ENCODE data around the gene CLMP. TPM values are rescaled to one million over a fixed set of nuclear protein-coding genes. Genes with fewer than 3 reads are reported as not detected.

Gene CLMP
- total RNA-seq, 1 donor from 2014 or later: 2.3 TPM

DNA sequence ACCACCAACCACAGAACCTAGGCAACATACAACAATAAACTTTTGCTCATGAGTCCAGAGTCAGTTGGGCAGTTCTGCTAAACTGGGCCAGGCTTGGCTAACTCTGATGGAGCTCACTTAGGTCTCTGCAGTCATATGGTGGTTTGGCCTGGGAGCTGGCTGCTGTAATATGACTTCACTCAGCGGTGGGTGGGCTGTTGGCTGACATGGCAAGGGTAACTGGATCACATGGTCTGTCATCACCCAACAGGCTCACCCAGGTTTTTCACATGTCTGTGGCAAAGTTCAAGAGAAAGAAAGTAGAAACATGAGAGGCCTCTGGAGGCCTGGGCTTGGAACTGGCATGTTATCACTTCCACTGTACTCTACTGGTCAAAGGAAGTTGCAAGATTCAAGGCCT lies 43.2 kb upstream of the CLMP start:
- H3K27ac Mint-ChIP-seq: no peak overlapping the region
- no peak for DNase-seq (ENCODE audit: low spot score, unreplicated experiment)
- peaks cover 2% of the 10 kb centered on the region for H3K27me3 Mint-ChIP-seq
- H3K4me3 Mint-ChIP-seq (ENCODE audit: low read depth): no peak overlapping the region
- TF ChIP-seq, protein P1, sequence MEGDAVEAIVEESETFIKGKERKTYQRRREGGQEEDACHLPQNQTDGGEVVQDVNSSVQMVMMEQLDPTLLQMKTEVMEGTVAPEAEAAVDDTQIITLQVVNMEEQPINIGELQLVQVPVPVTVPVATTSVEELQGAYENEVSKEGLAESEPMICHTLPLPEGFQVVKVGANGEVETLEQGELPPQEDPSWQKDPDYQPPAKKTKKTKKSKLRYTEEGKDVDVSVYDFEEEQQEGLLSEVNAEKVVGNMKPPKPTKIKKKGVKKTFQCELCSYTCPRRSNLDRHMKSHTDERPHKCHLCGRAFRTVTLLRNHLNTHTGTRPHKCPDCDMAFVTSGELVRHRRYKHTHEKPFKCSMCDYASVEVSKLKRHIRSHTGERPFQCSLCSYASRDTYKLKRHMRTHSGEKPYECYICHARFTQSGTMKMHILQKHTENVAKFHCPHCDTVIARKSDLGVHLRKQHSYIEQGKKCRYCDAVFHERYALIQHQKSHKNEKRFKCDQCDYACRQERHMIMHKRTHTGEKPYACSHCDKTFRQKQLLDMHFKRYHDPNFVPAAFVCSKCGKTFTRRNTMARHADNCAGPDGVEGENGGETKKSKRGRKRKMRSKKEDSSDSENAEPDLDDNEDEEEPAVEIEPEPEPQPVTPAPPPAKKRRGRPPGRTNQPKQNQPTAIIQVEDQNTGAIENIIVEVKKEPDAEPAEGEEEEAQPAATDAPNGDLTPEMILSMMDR (IDR thresholded peaks at IDR 0.05; ENCODE audit: unreplicated experiment): no peak
- H3K9me3 Mint-ChIP-seq (ENCODE audit: low read depth): no peaks in the 10 kb centered on the region
- H3K36me3 Mint-ChIP-seq (ENCODE audit: insufficient read depth): no peaks in the 10 kb centered on the region
- peaks cover 12% of the 10 kb centered on the region for H3K4me1 Mint-ChIP-seq (ENCODE audit: low read depth)

DNA sequence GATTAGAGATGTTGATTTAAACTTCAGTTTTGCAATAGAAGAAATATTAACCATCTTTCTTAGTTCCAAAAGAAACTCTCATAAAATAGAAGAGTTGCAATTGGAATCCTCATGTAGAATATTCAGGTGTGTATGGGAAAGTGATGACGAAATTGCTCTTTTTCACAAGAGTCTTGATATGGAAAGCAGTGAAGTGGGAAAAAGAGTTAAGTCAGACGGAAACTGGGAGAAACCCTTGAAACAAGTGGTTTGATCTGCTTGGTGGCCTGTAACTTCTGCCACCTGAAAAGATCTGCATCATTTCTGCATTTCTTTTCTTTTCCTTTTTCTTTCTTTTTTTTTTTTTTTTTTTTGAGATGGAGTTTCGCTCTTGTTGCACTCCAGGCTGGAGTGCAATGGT lies 41.8 kb upstream of the CLMP start:
- no peak for DNase-seq (ENCODE audit: low spot score, unreplicated experiment)
- TF ChIP-seq, protein P1 (IDR thresholded peaks at IDR 0.05; ENCODE audit: unreplicated experiment): no peak
- Mint-ChIP-seq H3K27ac (no peak overlapping the region), H3K4me1 (ENCODE audit: low read depth) (peaks cover 8% of the 10 kb centered on the region), H3K9me3 (ENCODE audit: low read depth) (no peaks in the 10 kb centered on the region), H3K27me3 (peaks cover 2% of the 10 kb centered on the region), H3K4me3 (ENCODE audit: low read depth) (no peak overlapping the region), H3K36me3 (ENCODE audit: insufficient read depth) (no peaks in the 10 kb centered on the region)

DNA sequence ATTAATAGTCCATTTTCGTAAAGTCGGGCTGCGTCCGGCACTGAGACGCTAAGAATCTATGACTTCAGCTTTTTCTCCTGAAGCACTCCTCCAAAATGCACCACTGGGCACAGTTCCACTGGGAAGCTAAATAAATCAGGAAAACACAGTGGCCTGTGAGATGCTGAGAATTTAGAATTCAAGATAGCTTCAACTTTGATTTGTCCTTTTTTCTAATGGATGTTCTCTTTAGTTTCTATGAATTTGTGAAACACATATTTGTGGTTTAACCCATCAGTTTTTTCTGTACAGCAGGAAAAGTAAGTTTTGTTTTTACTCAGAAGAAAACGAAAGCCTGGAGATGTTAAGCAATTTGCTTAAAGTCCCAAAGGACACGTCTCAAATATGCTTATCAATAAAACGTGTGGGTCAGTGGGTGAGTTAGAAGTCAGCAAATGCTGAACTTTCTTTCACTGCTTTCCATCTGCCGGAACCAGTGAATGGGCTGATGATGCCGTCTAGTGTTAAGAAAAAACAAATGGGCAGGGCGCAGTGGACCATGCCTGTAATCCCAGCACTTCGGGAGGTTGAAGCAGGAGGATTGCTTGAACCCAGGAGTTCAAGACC lies 40.7 kb upstream of the CLMP start:
- Mint-ChIP-seq H3K9me3 (ENCODE audit: low read depth) (no peaks in the 10 kb centered on the region), H3K27me3 (peaks cover 8% of the 10 kb centered on the region), H3K4me1 (ENCODE audit: low read depth) (peaks cover 2% of the 10 kb centered on the region), H3K27ac (no peak overlapping the region), H3K36me3 (ENCODE audit: insufficient read depth) (no peaks in the 10 kb centered on the region), H3K4me3 (ENCODE audit: low read depth) (no peak overlapping the region)
- TF ChIP-seq, protein P1 (IDR thresholded peaks at IDR 0.05; ENCODE audit: unreplicated experiment): no peak
- no peak for DNase-seq (ENCODE audit: low spot score, unreplicated experiment)

DNA sequence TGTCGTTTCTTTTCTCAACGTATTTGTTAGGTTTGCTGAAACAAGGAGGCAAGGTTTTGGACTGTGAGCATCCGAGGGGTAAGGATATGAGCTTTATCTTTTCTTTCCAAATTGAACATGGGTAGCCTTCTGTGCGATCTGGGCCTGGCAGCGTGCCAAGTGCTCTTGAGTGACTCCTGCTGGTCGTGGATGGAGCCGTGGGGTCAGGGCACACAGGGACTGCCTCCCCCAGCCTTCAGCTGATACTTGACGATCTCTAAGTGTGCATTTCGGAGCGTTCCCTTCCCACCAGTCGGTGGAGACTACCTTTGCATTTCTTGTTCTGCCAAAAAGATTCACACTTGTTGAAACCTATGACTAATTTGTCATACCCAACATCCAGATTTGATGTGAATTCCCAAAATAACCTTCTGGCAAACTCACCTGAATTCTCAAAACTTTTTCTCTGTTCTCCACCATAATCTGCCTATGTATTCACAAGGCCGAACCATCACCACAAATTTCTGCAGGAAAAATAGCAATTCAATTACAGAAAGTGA lies 40.1 kb upstream of the CLMP start:
- Mint-ChIP-seq H3K9me3 (ENCODE audit: low read depth) (no peaks in the 10 kb centered on the region), H3K36me3 (ENCODE audit: insufficient read depth) (no peaks in the 10 kb centered on the region), H3K4me3 (ENCODE audit: low read depth) (no peak overlapping the region), H3K27ac (no peak overlapping the region), H3K27me3 (peaks cover 14% of the 10 kb centered on the region), H3K4me1 (ENCODE audit: low read depth) (no peaks in the 10 kb centered on the region)
- TF ChIP-seq, protein P1 (IDR thresholded peaks at IDR 0.05; ENCODE audit: unreplicated experiment): peak; percentile 27
- DNase-seq (ENCODE audit: low spot score, unreplicated experiment): no peak

DNA sequence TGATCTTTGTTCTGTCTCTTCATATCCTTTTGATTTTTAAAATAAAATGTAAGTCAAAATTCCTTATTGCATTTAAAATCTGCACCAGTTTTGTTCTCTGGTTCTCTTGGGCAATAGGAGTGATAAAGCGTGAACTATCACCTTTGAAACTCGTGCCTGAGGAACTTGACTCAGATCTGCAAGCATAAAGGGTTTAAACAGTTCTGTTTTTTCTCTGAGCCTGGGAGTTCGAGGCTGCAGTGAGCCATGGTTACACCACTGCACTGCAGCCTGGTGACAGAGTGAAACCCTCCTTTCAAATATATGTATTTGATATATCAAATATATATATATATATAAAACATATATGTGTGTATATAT lies 38.9 kb upstream of the CLMP start:
- DNase-seq (ENCODE audit: low spot score, unreplicated experiment): no peak
- Mint-ChIP-seq H3K4me3 (ENCODE audit: low read depth) (no peak overlapping the region), H3K27me3 (peaks cover 13% of the 10 kb centered on the region), H3K27ac (no peak overlapping the region), H3K9me3 (ENCODE audit: low read depth) (no peaks in the 10 kb centered on the region), H3K36me3 (ENCODE audit: insufficient read depth) (no peaks in the 10 kb centered on the region), H3K4me1 (ENCODE audit: low read depth) (no peaks in the 10 kb centered on the region)
- TF ChIP-seq, protein P1 (IDR thresholded peaks at IDR 0.05; ENCODE audit: unreplicated experiment): no peak
